HG02642 (cell line): ENCODE measurements around the gene CNTNAP4.

Source experiments
- ATAC-seq: cut with Tn5 transposase; IDR thresholded peaks from one replicate; pipeline ENCODE4 v1.9.1; 2021; ENCODE audit warnings: mild to moderate bottlenecking; ENCODE audit not compliant: unreplicated experiment, poor library complexity

The CNTNAP4 gene

GRCh38 chr16:76571755-76572154, 294.6 kb downstream of the CNTNAP4 start:
- no peak for ATAC-seq

GRCh38 chr16:76573281-76573680, 296.1 kb downstream of the CNTNAP4 start:
- ATAC-seq = no peak

GRCh38 chr16:76574651-76575050, 297.4 kb downstream of the CNTNAP4 start:
- no peak for ATAC-seq

GRCh38 chr16:76576526-76576925, 299.3 kb downstream of the CNTNAP4 start:
- no peak for ATAC-seq

- peak; percentile 87 for ATAC-seq
Observed at GRCh38 chr16:76577003-76577402, 299.8 kb downstream of the CNTNAP4 start.

- no peak for ATAC-seq
Observed at GRCh38 chr16:76579277-76579922, 302.2 kb downstream of the CNTNAP4 start.

GRCh38 chr16:76583466-76583865, 306.3 kb downstream of the CNTNAP4 start:
- ATAC-seq = no peak

- no peak for ATAC-seq
Observed at GRCh38 chr16:76583945-76584344, 306.7 kb downstream of the CNTNAP4 start.

GRCh38 chr16:76598498-76598897, 321.3 kb downstream of the CNTNAP4 start:
- ATAC-seq = no peak

- no peak for ATAC-seq
Observed at GRCh38 chr16:76607317-76607716, 330.1 kb downstream of the CNTNAP4 start.
